SK-N-SH treated with all-trans-retinoic acid at 6 μM for 48 hours (cell line): Measurements from ENCODE around the gene VWA5B2.

ENCODE experiments used
- TCF4 ChIP-seq: fragments of 250-450 bp; sonication (Bioruptor Pico); IDR thresholded peaks from 2 replicates; pipeline ENCODE4 v1.8.0; 2021; ENCODE audit warnings: mild to moderate bottlenecking, moderate library complexity, borderline replicate concordance
- TOX ChIP-seq: fragments of 250-450 bp; sonication (Bioruptor Pico); IDR thresholded peaks from 2 replicates; pipeline ENCODE4 v1.8.0; 2021; ENCODE audit warnings: mild to moderate bottlenecking, moderate library complexity, borderline replicate concordance
- ZNF565 ChIP-seq: fragments of 450-650 bp; formaldehyde crosslinking; conservative IDR thresholded peaks from 2 replicates; pipeline ENCODE4 v1.5.0; 2020; ENCODE audit warnings: low read depth, mild to moderate bottlenecking, moderate library complexity
- TF ChIP-seq, protein P1 (sequence below): fragments of 250-450 bp; sonication (Bioruptor Pico); IDR thresholded peaks from 2 replicates; pipeline ENCODE4 v1.8.0; 2020; ENCODE audit warnings: mild to moderate bottlenecking, moderate library complexity, borderline replicate concordance
- TF ChIP-seq, protein P2 (sequence below): fragments of 250-450 bp; sonication (Bioruptor Pico); IDR thresholded peaks from 2 replicates; pipeline ENCODE4 v1.5.1; 2021; ENCODE audit warnings: mild to moderate bottlenecking, moderate library complexity

GRCh38 chr3:184231671-184232070, 2.3 kb downstream of the VWA5B2 start:
- TF ChIP-seq ZNF565 (CRISPR knock-in tag) = no peak
- TF ChIP-seq, protein P1, sequence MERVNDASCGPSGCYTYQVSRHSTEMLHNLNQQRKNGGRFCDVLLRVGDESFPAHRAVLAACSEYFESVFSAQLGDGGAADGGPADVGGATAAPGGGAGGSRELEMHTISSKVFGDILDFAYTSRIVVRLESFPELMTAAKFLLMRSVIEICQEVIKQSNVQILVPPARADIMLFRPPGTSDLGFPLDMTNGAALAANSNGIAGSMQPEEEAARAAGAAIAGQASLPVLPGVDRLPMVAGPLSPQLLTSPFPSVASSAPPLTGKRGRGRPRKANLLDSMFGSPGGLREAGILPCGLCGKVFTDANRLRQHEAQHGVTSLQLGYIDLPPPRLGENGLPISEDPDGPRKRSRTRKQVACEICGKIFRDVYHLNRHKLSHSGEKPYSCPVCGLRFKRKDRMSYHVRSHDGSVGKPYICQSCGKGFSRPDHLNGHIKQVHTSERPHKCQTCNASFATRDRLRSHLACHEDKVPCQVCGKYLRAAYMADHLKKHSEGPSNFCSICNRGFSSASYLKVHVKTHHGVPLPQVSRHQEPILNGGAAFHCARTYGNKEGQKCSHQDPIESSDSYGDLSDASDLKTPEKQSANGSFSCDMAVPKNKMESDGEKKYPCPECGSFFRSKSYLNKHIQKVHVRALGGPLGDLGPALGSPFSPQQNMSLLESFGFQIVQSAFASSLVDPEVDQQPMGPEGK (CRISPR knock-in tag) = no peak
- TF ChIP-seq, protein P2, sequence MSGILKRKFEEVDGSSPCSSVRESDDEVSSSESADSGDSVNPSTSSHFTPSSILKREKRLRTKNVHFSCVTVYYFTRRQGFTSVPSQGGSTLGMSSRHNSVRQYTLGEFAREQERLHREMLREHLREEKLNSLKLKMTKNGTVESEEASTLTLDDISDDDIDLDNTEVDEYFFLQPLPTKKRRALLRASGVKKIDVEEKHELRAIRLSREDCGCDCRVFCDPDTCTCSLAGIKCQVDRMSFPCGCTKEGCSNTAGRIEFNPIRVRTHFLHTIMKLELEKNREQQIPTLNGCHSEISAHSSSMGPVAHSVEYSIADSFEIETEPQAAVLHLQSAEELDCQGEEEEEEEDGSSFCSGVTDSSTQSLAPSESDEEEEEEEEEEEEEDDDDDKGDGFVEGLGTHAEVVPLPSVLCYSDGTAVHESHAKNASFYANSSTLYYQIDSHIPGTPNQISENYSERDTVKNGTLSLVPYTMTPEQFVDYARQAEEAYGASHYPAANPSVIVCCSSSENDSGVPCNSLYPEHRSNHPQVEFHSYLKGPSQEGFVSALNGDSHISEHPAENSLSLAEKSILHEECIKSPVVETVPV (CRISPR knock-in tag) = no peak
- TF ChIP-seq TOX (CRISPR knock-in tag) = no peak
- TF ChIP-seq TCF4 = no peak
